Left ventricle myocardium inferior (tissue), 1 donor: ENCODE measurements around the gene KIAA1328. TPM values are rescaled to one million over a fixed set of nuclear protein-coding genes. Genes with fewer than 3 reads are reported as not detected.

Experiments used
- DNase-seq: peaks from one replicate; pipeline ENCODE4 v3.0.0-alpha.2; 2020
- H3K27ac ChIP-seq: fragments of 200-600 bp; replicated peaks from 2 replicates; pipeline ENCODE4 v1.8.0; 2021
- H3K27me3 ChIP-seq: fragments of 200-600 bp; 2 replicates; pipeline ENCODE4 v1.8.0; 2021; ENCODE audit warnings: low read depth
- H3K36me3 ChIP-seq: fragments of 200-600 bp; 2 replicates; pipeline ENCODE4 v1.8.0; 2021
- H3K4me1 ChIP-seq: fragments of 200-600 bp; 2 replicates; pipeline ENCODE4 v1.8.0; 2021
- H3K4me3 ChIP-seq: fragments of 200-600 bp; 2 replicates; pipeline ENCODE4 v1.8.0; 2021; ENCODE audit warnings: mild to moderate bottlenecking, moderate library complexity
- H3K9me3 ChIP-seq: fragments of 200-600 bp; replicated peaks from 2 replicates; pipeline ENCODE4 v1.8.0; 2021
- CTCF ChIP-seq: fragments of 200-600 bp; IDR thresholded peaks from 2 replicates; pipeline ENCODE4 v1.8.0; 2021; ENCODE audit warnings: antibody characterized with exemption, mild to moderate bottlenecking, borderline replicate concordance
- intact Hi-C: fragments of 100-400 bp; cut with micrococcal nuclease; formaldehyde crosslinking; loops from one replicate; pipeline ENCODE4 v1.11.0; 2022
- total RNA-seq: library from RNA; stranded (reverse); fragmentation: NEBNext Ultra II Directional; extraction: Animal tissue kit (Norgen Biotek cat#: 25700); gene quantifications from one replicate; pipeline ENCODE4 v1.2.1, GENCODE V29; 2021
- donor health status: DM: no; HTN: yes; CAD: no; lungs with severe emphysema.

The KIAA1328 gene
- total RNA-seq, 1 donor from 2014 or later = 4.0 TPM

GRCh38 chr18:37260367-37261093 is 431.6 kb downstream of the KIAA1328 start:
- no peak for TF ChIP-seq CTCF
- Histone ChIP-seq H3K9me3 (no peaks in the 10 kb centered on the region), H3K36me3 (no peaks in the 10 kb centered on the region), H3K27me3 (peaks cover 98% of the 10 kb centered on the region), H3K4me3 (no peak overlapping the region), H3K27ac (no peak overlapping the region), H3K4me1 (no peaks in the 10 kb centered on the region)
- intact Hi-C loops = no loop called here
- no peak for DNase-seq

- no peak for DNase-seq
- no peak for TF ChIP-seq CTCF
- Histone ChIP-seq H3K9me3 (no peaks in the 10 kb centered on the region), H3K4me3 (no peak overlapping the region), H3K4me1 (no peaks in the 10 kb centered on the region), H3K27ac (no peak overlapping the region), H3K36me3 (no peaks in the 10 kb centered on the region), H3K27me3 (peaks cover 98% of the 10 kb centered on the region)
- intact Hi-C loops = no loop called here
Observed at GRCh38 chr18:37261246-37261840, 432.4 kb downstream of the KIAA1328 start.

- no peak overlapping the region for H3K4me3 ChIP-seq
- H3K9me3 ChIP-seq = no peaks in the 10 kb centered on the region
- no peak overlapping the region for H3K27ac ChIP-seq
- H3K36me3 ChIP-seq = no peaks in the 10 kb centered on the region
- DNase-seq = no peak
- no peak for TF ChIP-seq CTCF
- H3K27me3 ChIP-seq = peaks cover 97% of the 10 kb centered on the region
- intact Hi-C loops = no loop called here
- H3K4me1 ChIP-seq = no peaks in the 10 kb centered on the region
Observed at GRCh38 chr18:37261988-37262387, 433.1 kb downstream of the KIAA1328 start.

GRCh38 chr18:37264956-37265355 is 436.0 kb downstream of the KIAA1328 start:
- peaks cover 72% of the 10 kb centered on the region for H3K27me3 ChIP-seq
- no peak overlapping the region for H3K4me3 ChIP-seq
- H3K27ac ChIP-seq = no peak overlapping the region
- TF ChIP-seq CTCF = no peak
- no peaks in the 10 kb centered on the region for H3K36me3 ChIP-seq
- H3K9me3 ChIP-seq = no peaks in the 10 kb centered on the region
- intact Hi-C loops = no loop called here
- H3K4me1 ChIP-seq = no peaks in the 10 kb centered on the region
- DNase-seq = no peak

- intact Hi-C loops = no loop called here
Observed at GRCh38 chr18:37265382-37265781, 436.5 kb downstream of the KIAA1328 start.

More at GRCh38 chr18:37265382-37265781, 436.5 kb downstream of the KIAA1328 start:
- no peaks in the 10 kb centered on the region for H3K36me3 ChIP-seq
- no peaks in the 10 kb centered on the region for H3K4me1 ChIP-seq
- H3K27me3 ChIP-seq = peaks cover 69% of the 10 kb centered on the region
- no peak for TF ChIP-seq CTCF
- H3K4me3 ChIP-seq = no peak overlapping the region
- H3K27ac ChIP-seq = no peak overlapping the region
- DNase-seq = no peak
- H3K9me3 ChIP-seq = no peaks in the 10 kb centered on the region
